Middle frontal gyrus (tissue), 1 donor: ENCODE measurements around the gene ADAM8.

Experiments used
- DNase-seq: peaks from one replicate; pipeline ENCODE4 v3.0.0-alpha.2; 2015; ENCODE audit warnings: low spot score; ENCODE audit errors: extremely low spot score

Gene ADAM8

GRCh38 chr10:133281628-133282372, 5.1 kb upstream of the ADAM8 start:
- DNase-seq = no peak

GRCh38 chr10:133281084-133281483, 4.4 kb upstream of the ADAM8 start:
- DNase-seq = no peak

GRCh38 chr10:133280391-133281059, 3.9 kb upstream of the ADAM8 start:
- DNase-seq = no peak

GRCh38 chr10:133279326-133280226, 2.9 kb upstream of the ADAM8 start:
- no peak for DNase-seq

GRCh38 chr10:133278577-133279265, 2.1 kb upstream of the ADAM8 start:
- DNase-seq = no peak

GRCh38 chr10:133277993-133278576, 1.4 kb upstream of the ADAM8 start:
- no peak for DNase-seq

GRCh38 chr10:133277277-133277992, 767 bp upstream of the ADAM8 start:
- no peak for DNase-seq

GRCh38 chr10:133276100-133276434, 601 bp downstream of the ADAM8 start:
- DNase-seq = no peak

- no peak for DNase-seq
Measured at GRCh38 chr10:133275684-133276092, 980 bp downstream of the ADAM8 start.

GRCh38 chr10:133274751-133275683, 1.7 kb downstream of the ADAM8 start:
- DNase-seq = no peak

GRCh38 chr10:133273534-133274143, 3.0 kb downstream of the ADAM8 start:
- DNase-seq = no peak

- no peak for DNase-seq
Measured at GRCh38 chr10:133272964-133273420, 3.7 kb downstream of the ADAM8 start.

- no peak for DNase-seq
Measured at GRCh38 chr10:133272301-133272963, 4.2 kb downstream of the ADAM8 start.

GRCh38 chr10:133271521-133272300, 5.0 kb downstream of the ADAM8 start:
- DNase-seq = no peak

GRCh38 chr10:133270773-133271297, 5.8 kb downstream of the ADAM8 start:
- no peak for DNase-seq

GRCh38 chr10:133270204-133270603, 6.5 kb downstream of the ADAM8 start:
- DNase-seq = no peak

- no peak for DNase-seq
Measured at GRCh38 chr10:133269367-133269766, 7.3 kb downstream of the ADAM8 start.
